ENCODE results near the gene HTR2B. TPM values are rescaled to one million over a fixed set of nuclear protein-coding genes. Genes with fewer than 3 reads are reported as not detected.

The HTR2B gene
- total RNA-seq, 3 donors from 2014 or later = 0.17 to 4.1 (median 0.22) TPM

DNA sequence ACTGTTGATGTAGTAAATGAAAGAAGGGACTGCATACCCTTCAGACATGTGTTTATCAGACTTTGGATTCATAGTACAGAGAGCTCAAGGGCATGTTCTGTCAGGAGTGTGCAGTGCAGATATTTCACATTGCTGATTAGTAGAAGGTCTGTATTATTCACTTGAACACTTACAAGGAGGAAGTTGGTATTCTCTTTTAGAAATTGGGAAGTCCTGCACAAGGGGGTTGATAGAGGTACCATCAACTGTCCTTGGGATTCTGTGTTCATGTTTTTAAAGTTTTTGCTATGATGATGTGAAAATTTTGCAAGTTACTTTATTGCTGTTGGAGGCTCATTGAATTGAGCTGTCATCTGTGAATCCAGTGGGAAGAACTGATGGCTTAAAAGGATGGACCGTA lies 61.5 kb downstream of the HTR2B start:
- Histone ChIP-seq H3K36me3 (ENCODE audit: low read depth) (no peaks in the 10 kb centered on the region), H3K4me1 (ENCODE audit: low read depth) (peaks cover 13% of the 10 kb centered on the region), H3K4me3 (no peak overlapping the region), H3K9me3 (no peaks in the 10 kb centered on the region)
- DNase-seq = no peak
- TF ChIP-seq, protein P1, sequence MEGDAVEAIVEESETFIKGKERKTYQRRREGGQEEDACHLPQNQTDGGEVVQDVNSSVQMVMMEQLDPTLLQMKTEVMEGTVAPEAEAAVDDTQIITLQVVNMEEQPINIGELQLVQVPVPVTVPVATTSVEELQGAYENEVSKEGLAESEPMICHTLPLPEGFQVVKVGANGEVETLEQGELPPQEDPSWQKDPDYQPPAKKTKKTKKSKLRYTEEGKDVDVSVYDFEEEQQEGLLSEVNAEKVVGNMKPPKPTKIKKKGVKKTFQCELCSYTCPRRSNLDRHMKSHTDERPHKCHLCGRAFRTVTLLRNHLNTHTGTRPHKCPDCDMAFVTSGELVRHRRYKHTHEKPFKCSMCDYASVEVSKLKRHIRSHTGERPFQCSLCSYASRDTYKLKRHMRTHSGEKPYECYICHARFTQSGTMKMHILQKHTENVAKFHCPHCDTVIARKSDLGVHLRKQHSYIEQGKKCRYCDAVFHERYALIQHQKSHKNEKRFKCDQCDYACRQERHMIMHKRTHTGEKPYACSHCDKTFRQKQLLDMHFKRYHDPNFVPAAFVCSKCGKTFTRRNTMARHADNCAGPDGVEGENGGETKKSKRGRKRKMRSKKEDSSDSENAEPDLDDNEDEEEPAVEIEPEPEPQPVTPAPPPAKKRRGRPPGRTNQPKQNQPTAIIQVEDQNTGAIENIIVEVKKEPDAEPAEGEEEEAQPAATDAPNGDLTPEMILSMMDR (IDR thresholded peaks at IDR 0.05) = no peak
- no peak for ATAC-seq
- intact Hi-C loops (cut with DNase I, micrococcal nuclease) = no loop called here

DNA sequence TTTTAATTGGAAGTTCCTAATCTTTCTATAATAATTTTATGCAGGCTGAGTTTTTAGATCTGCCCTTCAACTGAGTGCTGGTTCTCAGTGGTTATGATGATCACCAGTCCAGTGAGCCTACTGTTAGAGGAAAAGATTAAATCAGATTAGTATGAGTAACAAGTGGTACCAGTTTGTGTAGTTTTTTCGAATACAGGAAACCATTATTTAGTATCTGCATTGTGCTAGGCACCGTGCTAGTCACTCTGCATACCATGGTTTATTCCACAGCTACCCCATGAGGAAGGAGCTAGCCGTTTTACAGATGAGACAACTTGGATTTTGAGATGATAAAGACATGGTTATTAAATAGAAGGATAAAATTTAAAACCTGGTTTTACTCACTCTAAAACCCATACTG lies 62.1 kb downstream of the HTR2B start:
- no peaks in the 10 kb centered on the region for H3K36me3 ChIP-seq (ENCODE audit: low read depth)
- H3K4me1 ChIP-seq (ENCODE audit: low read depth) = peaks cover 19% of the 10 kb centered on the region
- TF ChIP-seq, protein P1 (IDR thresholded peaks at IDR 0.05) = no peak
- no peak overlapping the region for H3K4me3 ChIP-seq
- no peaks in the 10 kb centered on the region for H3K9me3 ChIP-seq
- ATAC-seq = no peak
- intact Hi-C loops (cut with DNase I, micrococcal nuclease) = no loop called here
- DNase-seq = no peak

DNA sequence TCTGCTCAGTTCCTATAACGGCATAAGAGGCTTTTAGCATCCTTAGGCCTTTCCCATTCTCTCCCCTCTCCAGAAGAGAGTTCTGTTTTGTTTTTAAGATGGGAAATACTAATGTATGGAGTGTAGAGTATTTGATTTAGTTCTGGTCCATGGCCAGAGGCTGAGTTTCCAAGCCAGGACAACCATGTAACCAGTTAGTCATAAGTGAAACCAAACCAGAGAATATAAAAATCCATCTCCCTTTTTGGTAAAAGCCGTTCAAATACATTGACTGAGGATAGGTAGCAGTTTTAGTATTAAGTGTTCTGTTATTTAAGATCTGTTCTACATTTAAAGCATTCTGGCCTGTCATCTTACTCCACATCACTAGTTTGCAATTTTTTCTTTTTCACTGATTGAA lies 65.1 kb downstream of the HTR2B start:
- no peak for ATAC-seq
- intact Hi-C loops (cut with DNase I, micrococcal nuclease) = no loop called here
- TF ChIP-seq, protein P1 (IDR thresholded peaks at IDR 0.05) = no peak
- Histone ChIP-seq H3K36me3 (ENCODE audit: low read depth) (no peaks in the 10 kb centered on the region), H3K4me1 (ENCODE audit: low read depth) (peaks cover 22% of the 10 kb centered on the region), H3K4me3 (no peak overlapping the region), H3K9me3 (no peaks in the 10 kb centered on the region)
- no peak for DNase-seq

DNA sequence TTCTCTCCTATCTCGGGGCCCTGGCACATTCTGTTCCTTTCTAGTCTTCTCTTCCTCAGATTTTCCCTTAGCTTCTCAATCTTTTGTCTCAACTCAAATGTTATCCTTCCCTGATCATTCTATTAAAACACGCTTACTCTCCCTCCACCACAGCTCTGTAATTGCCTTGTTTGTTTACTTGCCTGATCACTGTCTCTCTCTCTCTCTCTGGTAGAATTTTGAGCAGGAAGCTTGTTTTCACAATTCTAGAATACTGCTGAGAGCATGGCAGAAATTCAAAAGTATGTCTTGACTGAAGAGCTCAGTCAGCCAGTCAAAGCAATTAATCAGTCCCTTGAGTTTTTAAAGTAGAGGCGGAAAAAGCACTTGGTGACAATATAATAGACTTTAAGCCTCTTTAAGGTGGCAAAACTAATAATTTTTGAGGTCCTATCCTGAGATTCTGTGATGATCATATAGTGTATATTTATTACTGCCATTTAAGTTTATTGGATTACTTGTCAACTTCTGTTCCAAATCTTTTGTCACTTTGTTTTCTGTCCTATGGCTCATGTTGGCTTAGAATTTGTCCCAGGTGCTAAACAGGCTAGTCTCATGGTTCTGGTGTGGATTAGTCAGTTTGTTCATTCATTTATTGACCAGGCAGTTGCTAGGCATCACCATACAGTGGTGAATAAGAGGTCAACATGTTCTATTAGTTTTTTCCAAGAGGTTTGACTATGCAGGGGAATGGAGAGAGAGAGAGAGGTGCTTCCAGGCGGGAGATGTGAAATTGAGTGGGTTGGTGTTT lies 65.9 kb downstream of the HTR2B start:
- H3K9me3 ChIP-seq = no peaks in the 10 kb centered on the region
- H3K4me1 ChIP-seq (ENCODE audit: low read depth) = peaks cover 22% of the 10 kb centered on the region
- TF ChIP-seq, protein P1 (IDR thresholded peaks at IDR 0.05) = no peak
- no peaks in the 10 kb centered on the region for H3K36me3 ChIP-seq (ENCODE audit: low read depth)
- H3K4me3 ChIP-seq = no peak overlapping the region
- DNase-seq (no peak), ATAC-seq (no peak)
- intact Hi-C loops (cut with DNase I, micrococcal nuclease) = no loop called here

Other genes with a start within 250 kb of the HTR2B start
- 1 to 10 TPM in 2 of 3 donors, under 1 TPM in 1; 0.99 to 1.1 (median 1.1) TPM for gene GPR55, start 199.8 kb downstream of the HTR2B start, total RNA-seq
- not detected for gene SPATA3, start 128.9 kb downstream of the HTR2B start, total RNA-seq
- gene C2orf72, start 87.5 kb downstream of the HTR2B start, total RNA-seq = 10 to 100 TPM; 13.7 to 67.6 (median 32.6) TPM
- 10 to 100 TPM; 68.1 to 90.4 (median 76.6) TPM for gene PSMD1, start 68.2 kb downstream of the HTR2B start, total RNA-seq
- 10 to 100 TPM; 10.9 to 32.2 (median 11.9) TPM for gene ARMC9, start 73.6 kb upstream of the HTR2B start, total RNA-seq